Esophagus muscularis mucosa (tissue), 4 donors: ENCODE data around the gene CFAP99. TPM values are rescaled to one million over a fixed set of nuclear protein-coding genes. Genes with fewer than 3 reads are reported as not detected.

Experiments
- DNase-seq: peaks from one replicate; pipeline ENCODE4 v3.0.0-alpha.2; 2017; ENCODE audit errors: extremely low spot score
- H3K27ac ChIP-seq, 4 donors: fragments of 200-600 bp; sonication (generic); replicated peaks in 1 of 4; 1 replicate in 3 of 4; 2 replicates in 1 of 4; pipeline ENCODE4 v1.5.1; 2016 to 2019; ENCODE audit warnings: mild to moderate bottlenecking in 1 of 4
- H3K27me3 ChIP-seq, 4 donors: fragments of 200-600 bp; sonication (generic); one replicate each; pipeline versions ENCODE4 v1.5.1 to v1.6.0; 2016 to 2019
- H3K36me3 ChIP-seq, 4 donors: fragments of 200-600 bp; sonication (generic); one replicate each; pipeline ENCODE4 v1.5.1; 2016 to 2019
- H3K4me1 ChIP-seq, 4 donors: fragments of 200-600 bp; sonication (generic); one replicate each; pipeline ENCODE4 v1.5.1; 2016 to 2019
- H3K4me3 ChIP-seq, 4 donors: fragments of 200-600 bp; sonication (generic); 1 replicate in 2 of 4; 2 replicates in 2 of 4; pipeline ENCODE4 v1.5.1; 2016 to 2019; ENCODE audit warnings: mild to moderate bottlenecking in 4 of 4, moderate library complexity in 1 of 4
- H3K9me3 ChIP-seq, 4 donors: fragments of 200-600 bp; sonication (generic); 1 replicate in 3 of 4; 2 replicates in 1 of 4; pipeline ENCODE4 v1.5.1; 2016 to 2019
- CTCF ChIP-seq, 3 experiments: fragments of 200-600 bp in 2 of 3; fragments of 450-650 bp in 1 of 3; sonication (generic) in 2 of 3; IDR thresholded peaks; one replicate each; pipeline ENCODE4 v1.5.1; 2017 to 2019; ENCODE audit warnings: antibody characterized with exemption in 3 of 3, mild to moderate bottlenecking in 2 of 3, moderate library complexity in 1 of 3
- EP300 ChIP-seq: sonication (generic); formaldehyde crosslinking; IDR thresholded peaks from one replicate; pipeline ENCODE4 v1.6.1; 2017; ENCODE audit warnings: antibody characterized with exemption
- POLR2A ChIP-seq: fragments of 450-650 bp; IDR thresholded peaks from one replicate; pipeline ENCODE4 v1.6.1; 2017; ENCODE audit warnings: antibody characterized with exemption, moderate library complexity, mild to moderate bottlenecking, low read depth
- POLR2AphosphoS5 ChIP-seq, 2 donors: sonication (generic); formaldehyde crosslinking; IDR thresholded peaks; one replicate each; pipeline ENCODE4 v1.6.1; 2017; ENCODE audit warnings: antibody characterized with exemption in 2 of 2
- WGBS: methylation state at CpG from one replicate; pipeline ENCODE4 v1.1.5; 2018; 5-methylcytosine and 5-hydroxymethylcytosine counted together
- intact Hi-C: fragments of 100-400 bp; cut with DNase I; formaldehyde crosslinking; loops from one replicate; pipeline ENCODE4 v1.15.1; 2023
- total RNA-seq, 4 donors: library from RNA; depleted of rRNA; stranded (reverse); fragments of >200 nt; gene quantifications; one replicate each; pipeline versions ENCODE4 v1.1.0 to v1.2.1, GENCODE V29; 2016

Gene CFAP99
- total RNA-seq, 4 donors from 2014 or later, result 1.5 TPM; not detected in 3

- Histone ChIP-seq H3K36me3 (no peaks in the 10 kb centered on the region), H3K27me3 (no peaks in the 10 kb centered on the region), H3K4me3 (no peak overlapping the region), H3K4me1 (no peaks in the 10 kb centered on the region), H3K27ac (no peak overlapping the region), H3K9me3 (no peaks in the 10 kb centered on the region)
- intact Hi-C loops, result no loop called here
- 78% methylated on average over 17 of the region's 27 CpGs for WGBS
- no peak for DNase-seq
- TF ChIP-seq POLR2A, result no peak
- no peak for TF ChIP-seq CTCF (IDR thresholded peaks at IDR 0.05)
- no peak for TF ChIP-seq POLR2AphosphoS5 (IDR thresholded peaks at IDR 0.05)
- no peak for TF ChIP-seq EP300
Measured at GRCh38 chr4:2449511-2450392, 31.0 kb downstream of the CFAP99 start.

DNA sequence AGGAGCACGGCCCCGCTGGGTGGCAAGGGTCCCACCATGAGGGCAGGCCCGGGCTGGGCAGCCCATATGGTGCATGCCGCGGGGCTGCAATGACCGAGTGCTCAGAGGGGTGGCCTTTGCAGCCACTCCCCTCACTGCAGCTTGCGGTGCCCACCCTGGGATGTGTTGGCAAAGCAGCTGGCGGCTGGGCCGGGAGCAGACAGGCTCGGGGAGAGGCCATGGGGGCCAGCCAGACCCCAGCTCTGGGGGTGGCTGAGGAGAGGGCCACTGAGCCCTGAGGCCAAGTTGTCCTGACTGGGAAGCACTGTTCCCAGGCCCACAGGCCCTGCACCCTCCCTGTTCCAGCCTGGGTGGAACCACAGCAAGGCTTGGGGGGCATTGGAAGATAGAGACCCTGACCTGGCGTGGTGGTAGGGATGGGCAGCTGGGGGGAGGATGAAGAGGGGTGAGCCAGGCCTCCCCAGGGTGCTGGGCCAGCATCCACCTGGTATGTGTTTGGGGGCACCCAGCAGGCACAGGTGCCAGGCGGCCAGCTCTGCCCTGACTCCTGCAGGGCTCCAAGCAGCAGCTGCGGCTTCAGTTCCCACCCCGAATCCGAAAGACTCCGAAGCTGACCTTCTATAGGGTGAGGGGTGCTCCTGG is 31.8 kb downstream of the CFAP99 start:
- Histone ChIP-seq H3K36me3 (no peaks in the 10 kb centered on the region), H3K27me3 (no peaks in the 10 kb centered on the region), H3K4me1 (no peaks in the 10 kb centered on the region), H3K27ac (no peak overlapping the region), H3K4me3 (no peak overlapping the region), H3K9me3 (no peaks in the 10 kb centered on the region)
- no peak for DNase-seq
- WGBS, result 80% methylated on average over 5 of the region's 16 CpGs
- TF ChIP-seq CTCF (IDR thresholded peaks at IDR 0.05), result no peak
- intact Hi-C loops, result no loop called here

DNA sequence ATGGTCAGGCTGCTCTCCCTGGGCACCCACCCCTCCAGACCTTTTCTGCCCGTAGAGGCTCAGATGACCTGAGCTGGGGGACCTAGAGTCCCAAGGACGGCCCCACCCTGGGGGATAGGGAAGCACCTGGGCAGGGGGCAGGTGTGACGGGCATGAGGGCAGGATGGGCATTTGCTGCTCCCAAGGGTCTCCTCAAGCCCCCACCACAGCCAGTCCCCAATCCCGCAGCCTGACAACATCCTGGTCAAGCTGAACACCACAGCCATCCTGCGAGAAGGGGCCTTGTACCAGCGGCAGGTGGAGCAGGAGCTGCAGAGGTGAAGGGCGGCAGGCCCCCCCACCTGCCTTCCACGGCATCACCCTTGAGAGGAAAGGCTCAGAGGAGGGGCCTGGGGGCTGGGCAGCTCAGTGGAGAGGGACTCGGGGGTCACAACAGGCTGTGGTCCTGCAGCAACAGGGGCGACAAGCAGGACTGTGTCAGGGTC is 32.3 kb downstream of the CFAP99 start:
- WGBS, result 62% methylated on average over 3 of the region's 10 CpGs
- no peak overlapping the region for H3K27ac ChIP-seq
- H3K36me3 ChIP-seq, result no peaks in the 10 kb centered on the region
- no peaks in the 10 kb centered on the region for H3K9me3 ChIP-seq
- no peak for DNase-seq
- no peak overlapping the region for H3K4me3 ChIP-seq
- H3K27me3 ChIP-seq, result no peaks in the 10 kb centered on the region
- TF ChIP-seq CTCF (IDR thresholded peaks at IDR 0.05) (no peak), POLR2A (no peak), POLR2AphosphoS5 (IDR thresholded peaks at IDR 0.05) (no peak), EP300 (no peak)
- H3K4me1 ChIP-seq, result no peaks in the 10 kb centered on the region
- intact Hi-C loops, result no loop called here

- Histone ChIP-seq H3K36me3 (no peaks in the 10 kb centered on the region), H3K27me3 (peaks cover 0 to 2% (median 0%) of the 10 kb centered on the region in 4 donors), H3K4me1 (no peaks in the 10 kb centered on the region), H3K27ac (no peak overlapping the region), H3K9me3 (no peaks in the 10 kb centered on the region), H3K4me3 (no peak overlapping the region)
- no peak for DNase-seq
- intact Hi-C loops, result no loop called here
- no peak for TF ChIP-seq POLR2A
- TF ChIP-seq EP300, result no peak
- no peak for TF ChIP-seq CTCF (IDR thresholded peaks at IDR 0.05)
- TF ChIP-seq POLR2AphosphoS5 (IDR thresholded peaks at IDR 0.05), result no peak
- WGBS, result 83% methylated on average over 23 of the region's 25 CpGs
Measured at GRCh38 chr4:2451821-2452785, 33.3 kb downstream of the CFAP99 start.
